Right ventricle myocardium superior (tissue), 1 donor: ENCODE measurements around the gene PLK5. TPM values are rescaled to one million over a fixed set of nuclear protein-coding genes. Genes with fewer than 3 reads are reported as not detected.
"Not testable (repeated sequence)": the region's sequence is repeated elsewhere in the genome, so short reads cannot be mapped to it uniquely, and the experiment has no call there.

Source experiments
- ATAC-seq: fragments of 200-7000 bp; cut with Tn5 transposase; one replicate; pipeline ENCODE4 v1.9.1; 2020; ENCODE audit warnings: mild to moderate bottlenecking; ENCODE audit not compliant: poor library complexity
- DNase-seq: peaks from one replicate; pipeline ENCODE4 v3.0.0-alpha.2; 2020
- intact Hi-C: fragments of 100-400 bp; cut with DNase I; formaldehyde crosslinking; loops from one replicate; pipeline ENCODE4 v1.11.2; 2022
- total RNA-seq: library from RNA; stranded (reverse); fragmentation: NEBNext Ultra II Directional; extraction: Animal tissue kit (Norgen Biotek cat#: 25700); gene quantifications from one replicate; pipeline ENCODE4 v1.2.1, GENCODE V29; 2021
- donor health status: DM: no; HTN: yes; CAD: no; lungs with severe emphysema.

The PLK5 gene
- total RNA-seq, 1 donor from 2014 or later, result not detected

- DNase-seq (no peak), ATAC-seq (no peak)
- intact Hi-C loops, result no loop called here
Observed at GRCh38 chr19:1489463-1490310, 34.2 kb upstream of the PLK5 start.

- DNase-seq (peak; percentile 99), ATAC-seq (peak; percentile 94)
- intact Hi-C loops, result no loop called here
Observed at GRCh38 chr19:1490311-1491113, 33.4 kb upstream of the PLK5 start, which contains the start of gene PCSK4. PCSK4 (minus strand) TSS chr19:1490350; CDS start chr19:1490346, 4 bp downstream.

- ATAC-seq (no peak), DNase-seq (no peak)
- intact Hi-C loops, result no loop called here
Observed at GRCh38 chr19:1491114-1491848, 32.6 kb upstream of the PLK5 start, which contains the start of gene REEP6. REEP6 (plus strand) TSS chr19:1491181; CDS start chr19:1491270, 89 bp downstream.

GRCh38 chr19:1491849-1492170, 32.1 kb upstream of the PLK5 start:
- DNase-seq (no peak), ATAC-seq (no peak)
- intact Hi-C loops, result no loop called here

- DNase-seq (no peak), ATAC-seq (no peak)
- intact Hi-C loops, result no loop called here
Observed at GRCh38 chr19:1492474-1493006, 31.3 kb upstream of the PLK5 start.

GRCh38 chr19:1494115-1494815, 29.6 kb upstream of the PLK5 start:
- intact Hi-C loops, result no loop called here
- DNase-seq (no peak), ATAC-seq (no peak)

- intact Hi-C loops, result no loop called here
- no peak for ATAC-seq
Observed at GRCh38 chr19:1495051-1495798, 28.7 kb upstream of the PLK5 start.

GRCh38 chr19:1495799-1496713, 27.8 kb upstream of the PLK5 start:
- ATAC-seq (no peak), DNase-seq (no peak)
- intact Hi-C loops, result no loop called here

More at GRCh38 chr19:1495051-1495798, 28.7 kb upstream of the PLK5 start:
- no peak for DNase-seq

GRCh38 chr19:1496714-1497577, 26.9 kb upstream of the PLK5 start:
- DNase-seq (no peak), ATAC-seq (no peak)
- intact Hi-C loops, result no loop called here

GRCh38 chr19:1497578-1498235, 26.2 kb upstream of the PLK5 start:
- ATAC-seq, result no peak
- intact Hi-C loops, result no loop called here
- no peak for DNase-seq

- ATAC-seq, intact Hi-C loops, DNase-seq: not testable (repeated sequence)
Observed at GRCh38 chr19:1499231-1499630, 24.6 kb upstream of the PLK5 start.

GRCh38 chr19:1501200-1501595, 22.7 kb upstream of the PLK5 start:
- intact Hi-C loops, result no loop called here
- ATAC-seq (no peak), DNase-seq (no peak)

- DNase-seq (no peak), ATAC-seq (no peak)
- intact Hi-C loops, result no loop called here
Observed at GRCh38 chr19:1502433-1503088, 21.3 kb upstream of the PLK5 start.

- ATAC-seq, result peak; percentile 7
- intact Hi-C loops, result no loop called here
- DNase-seq, result peak; percentile 72
Observed at GRCh38 chr19:1503089-1503924, 20.6 kb upstream of the PLK5 start.
